OCI-LY3 (cell line): ENCODE measurements around the gene GLDN.

ENCODE experiments used
- H2AFZ ChIP-seq: fragments of 200-600, 300-600 bp; shearing (Covaris generic); 2 replicates; pipeline ENCODE4 v1.6.0; 2014; ENCODE audit warnings: antibody characterized with exemption, low read depth, low read length
- H3K27ac ChIP-seq: fragments of 200-600, 300-600 bp; sonication (generic); 2 replicates; pipeline ENCODE4 v1.5.1; 2014; ENCODE audit warnings: mild to moderate bottlenecking, low read length, moderate library complexity, mixed read lengths
- H3K27me3 ChIP-seq: fragments of 200-600, 300-600 bp; sonication (generic); 2 replicates; pipeline ENCODE4 v1.6.1; 2014; ENCODE audit warnings: low read depth, low read length, mixed read lengths
- H3K36me3 ChIP-seq: fragments of 200-600, 300-600 bp; sonication (generic); replicated peaks from 2 replicates; pipeline ENCODE3; 2014; ENCODE audit warnings: low read depth, low read length, mixed read lengths
- H3K4me1 ChIP-seq: fragments of 300-600, 200-600 bp; sonication (generic); 2 replicates; pipeline ENCODE4 v1.6.1; 2014; ENCODE audit warnings: low read length, mixed read lengths
- H3K4me2 ChIP-seq: fragments of 200-600, 300-600 bp; sonication (generic); 2 replicates; pipeline ENCODE4 v1.6.1; 2014; ENCODE audit warnings: low read length, mixed read lengths
- H3K4me3 ChIP-seq: fragments of 300-600, 200-600 bp; sonication (generic); 2 replicates; pipeline ENCODE4 v1.5.1; 2014; ENCODE audit warnings: antibody characterized with exemption, mild to moderate bottlenecking, low read length, moderate library complexity
- H3K79me2 ChIP-seq: fragments of 300-600, 200-600 bp; shearing (Covaris generic); 2 replicates; pipeline ENCODE4 v1.6.1; 2014; ENCODE audit warnings: mild to moderate bottlenecking, low read length, mixed read lengths
- H3K9ac ChIP-seq: fragments of 300-600, 200-600 bp; shearing (Covaris generic); 2 replicates; pipeline ENCODE4 v1.6.0; 2014; ENCODE audit warnings: mild to moderate bottlenecking, low read length, moderate library complexity
- H3K9me3 ChIP-seq: fragments of 200-600, 300-600 bp; shearing (Covaris generic); 2 replicates; pipeline ENCODE4 v1.6.1; 2014; ENCODE audit warnings: low read length, mixed read lengths; ENCODE audit not compliant: insufficient read depth
- H4K20me1 ChIP-seq: fragments of 200-600, 300-600 bp; sonication (generic); 2 replicates; pipeline ENCODE4 v1.6.1; 2016; ENCODE audit warnings: low read length, mixed read lengths; ENCODE audit not compliant: insufficient read depth
- EZH2phosphoT487 ChIP-seq: fragments of 200-600 bp; shearing (Covaris generic); IDR thresholded peaks from 2 replicates; pipeline ENCODE4 v1.6.1; 2018; ENCODE audit warnings: antibody characterized with exemption, mixed run types, low read depth
- TF ChIP-seq, protein P1 (sequence below): fragments of 200-600, 300-600 bp; sonication (generic); IDR thresholded peaks from 2 replicates; pipeline ENCODE4 v1.5.1; 2014; ENCODE audit warnings: antibody characterized with exemption, low read length, low read depth

Gene GLDN

DNA sequence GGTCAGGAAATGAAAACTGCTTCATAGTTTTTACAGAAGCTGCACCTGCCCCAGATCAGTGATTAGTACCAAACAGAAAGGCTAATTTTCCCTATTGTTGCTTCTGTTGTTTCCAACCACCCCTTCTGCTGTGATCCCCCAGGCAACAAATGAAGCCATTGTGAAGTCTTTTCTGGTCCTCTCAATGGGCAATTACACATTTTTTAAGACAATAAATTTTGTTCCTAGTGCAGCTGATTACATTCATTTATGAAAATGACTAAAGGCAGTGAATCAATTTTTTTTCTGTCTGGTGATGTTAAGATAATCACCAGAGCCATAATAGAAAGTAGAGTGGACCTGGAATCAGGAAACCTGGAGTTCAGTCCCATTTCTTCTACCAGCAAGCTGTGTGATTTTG, 32.7 kb downstream of the GLDN start:
- Histone ChIP-seq H3K27me3 (no peaks in the 10 kb centered on the region), H2AFZ (no peak overlapping the region), H3K27ac (no peak overlapping the region), H3K9me3 (no peaks in the 10 kb centered on the region), H3K9ac (no peak overlapping the region), H3K4me1 (peaks cover 8% of the 10 kb centered on the region; the same call in 1 of the 2 replicates), H4K20me1 (no peaks in the 10 kb centered on the region), H3K79me2 (no peaks in the 10 kb centered on the region), H3K36me3 (no peaks in the 10 kb centered on the region), H3K4me3 (no peak overlapping the region), H3K4me2 (no peak overlapping the region)
- no peak for TF ChIP-seq EZH2phosphoT487
- TF ChIP-seq, protein P1, sequence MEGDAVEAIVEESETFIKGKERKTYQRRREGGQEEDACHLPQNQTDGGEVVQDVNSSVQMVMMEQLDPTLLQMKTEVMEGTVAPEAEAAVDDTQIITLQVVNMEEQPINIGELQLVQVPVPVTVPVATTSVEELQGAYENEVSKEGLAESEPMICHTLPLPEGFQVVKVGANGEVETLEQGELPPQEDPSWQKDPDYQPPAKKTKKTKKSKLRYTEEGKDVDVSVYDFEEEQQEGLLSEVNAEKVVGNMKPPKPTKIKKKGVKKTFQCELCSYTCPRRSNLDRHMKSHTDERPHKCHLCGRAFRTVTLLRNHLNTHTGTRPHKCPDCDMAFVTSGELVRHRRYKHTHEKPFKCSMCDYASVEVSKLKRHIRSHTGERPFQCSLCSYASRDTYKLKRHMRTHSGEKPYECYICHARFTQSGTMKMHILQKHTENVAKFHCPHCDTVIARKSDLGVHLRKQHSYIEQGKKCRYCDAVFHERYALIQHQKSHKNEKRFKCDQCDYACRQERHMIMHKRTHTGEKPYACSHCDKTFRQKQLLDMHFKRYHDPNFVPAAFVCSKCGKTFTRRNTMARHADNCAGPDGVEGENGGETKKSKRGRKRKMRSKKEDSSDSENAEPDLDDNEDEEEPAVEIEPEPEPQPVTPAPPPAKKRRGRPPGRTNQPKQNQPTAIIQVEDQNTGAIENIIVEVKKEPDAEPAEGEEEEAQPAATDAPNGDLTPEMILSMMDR: no peak

GRCh38 chr15:51375966-51376640, 34.6 kb downstream of the GLDN start:
- Histone ChIP-seq H2AFZ (no peak overlapping the region), H4K20me1 (no peaks in the 10 kb centered on the region), H3K79me2 (no peaks in the 10 kb centered on the region), H3K4me2 (no peak overlapping the region), H3K9ac (no peak overlapping the region), H3K9me3 (no peaks in the 10 kb centered on the region), H3K36me3 (no peaks in the 10 kb centered on the region), H3K27me3 (no peaks in the 10 kb centered on the region), H3K27ac (no peak overlapping the region), H3K4me3 (no peak overlapping the region), H3K4me1 (peaks cover 7% of the 10 kb centered on the region)
- no peak for TF ChIP-seq EZH2phosphoT487
- TF ChIP-seq, protein P1: no peak

- H3K4me2 ChIP-seq: no peak overlapping the region
- H4K20me1 ChIP-seq: no peaks in the 10 kb centered on the region
- peaks cover 14% of the 10 kb centered on the region for H3K4me1 ChIP-seq
- no peaks in the 10 kb centered on the region for H3K79me2 ChIP-seq
- no peaks in the 10 kb centered on the region for H3K9me3 ChIP-seq
- no peak overlapping the region for H2AFZ ChIP-seq
- no peaks in the 10 kb centered on the region for H3K27me3 ChIP-seq
- no peak for TF ChIP-seq EZH2phosphoT487
- no peaks in the 10 kb centered on the region for H3K36me3 ChIP-seq
- H3K9ac ChIP-seq: no peak overlapping the region
- no peak overlapping the region for H3K4me3 ChIP-seq
- no peak overlapping the region for H3K27ac ChIP-seq
These were observed 35.8 kb downstream of the GLDN start for GRCh38 chr15:51377038-51377786.

DNA sequence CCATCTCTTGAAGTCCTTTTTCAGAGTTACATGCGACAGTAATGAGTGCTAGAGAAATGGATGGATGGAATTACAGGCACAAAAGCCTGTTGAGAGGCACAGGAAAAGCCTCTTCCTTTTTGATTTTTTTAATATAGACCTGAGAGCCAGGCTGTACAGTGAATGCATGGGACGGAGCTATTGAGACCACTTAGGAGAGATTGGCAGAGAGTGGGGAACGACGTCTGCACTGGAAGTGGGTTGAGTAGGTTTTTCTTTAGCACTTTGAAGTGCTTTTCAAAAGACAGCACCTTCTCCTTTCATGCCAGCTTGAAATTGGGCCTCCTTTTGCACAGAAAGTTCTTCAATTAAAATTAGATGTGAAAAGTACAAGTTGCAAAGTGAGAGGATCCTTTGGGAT, 37.0 kb downstream of the GLDN start:
- no peak for TF ChIP-seq EZH2phosphoT487
- TF ChIP-seq, protein P1: no peak
- Histone ChIP-seq H3K36me3 (no peaks in the 10 kb centered on the region), H2AFZ (no peak overlapping the region), H3K4me2 (no peak overlapping the region), H3K27ac (no peak overlapping the region), H3K79me2 (no peaks in the 10 kb centered on the region), H3K27me3 (no peaks in the 10 kb centered on the region), H3K9ac (no peak overlapping the region), H3K9me3 (no peaks in the 10 kb centered on the region), H4K20me1 (no peaks in the 10 kb centered on the region), H3K4me1 (peaks cover 14% of the 10 kb centered on the region), H3K4me3 (no peak overlapping the region)
